HG03159 (cell line): Measurements from ENCODE around the gene FCHO2.
"Not testable (repeated sequence)": the region's sequence is repeated elsewhere in the genome, so short reads cannot be mapped to it uniquely, and the experiment has no call there.

ENCODE experiments used
- ATAC-seq: cut with Tn5 transposase; IDR thresholded peaks from one replicate; pipeline ENCODE4 v1.9.1; 2021; ENCODE audit warnings: mild to moderate bottlenecking, moderate library complexity; ENCODE audit not compliant: unreplicated experiment

The FCHO2 gene

GRCh38 chr5:72955768-72956323 is at the start of gene FCHO2:
Gene FCHO2 (plus strand): TSS chr5:72956041. CDS start chr5:72956097, 56 bp downstream.
- peak; percentile 93 for ATAC-seq

DNA sequence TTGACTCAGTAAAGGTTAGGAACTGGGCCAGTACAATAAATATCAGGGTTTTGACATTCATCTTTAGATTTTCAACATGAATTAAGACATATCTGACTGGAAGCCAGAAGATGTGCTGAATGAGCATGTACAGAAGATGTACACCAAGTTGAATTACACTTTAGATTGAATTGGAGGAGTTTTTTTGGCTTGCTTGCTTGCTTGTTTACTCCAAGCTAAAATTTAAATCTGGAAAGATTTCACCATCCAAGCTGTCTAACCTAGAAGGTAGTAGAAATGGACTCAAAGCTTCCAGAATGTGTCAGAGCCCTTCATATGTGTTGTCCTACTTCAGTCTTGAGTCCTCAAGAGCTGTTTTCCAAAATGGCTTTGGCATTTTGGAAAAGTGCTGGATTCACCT is 49.0 kb upstream of the FCHO2 start:
- ATAC-seq: no peak

DNA sequence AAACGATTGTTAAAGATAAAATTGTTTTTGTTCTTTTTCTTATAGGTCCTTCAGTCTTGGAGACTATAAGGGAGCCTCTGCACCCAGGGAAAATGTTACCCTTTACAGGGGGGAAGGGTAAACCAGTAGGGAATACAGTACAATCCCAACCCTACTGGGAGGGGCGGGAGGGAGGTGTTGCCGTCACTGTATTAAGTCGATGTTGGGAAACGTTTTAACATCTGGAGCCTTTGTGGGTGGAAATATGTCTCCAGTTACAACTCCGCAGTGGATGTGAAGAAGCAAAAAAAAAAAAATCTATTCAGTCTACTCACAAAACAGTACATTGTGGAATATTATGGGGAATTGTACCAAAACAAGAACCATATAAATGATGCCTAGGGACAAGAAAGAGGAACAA is 47.2 kb upstream of the FCHO2 start:
- ATAC-seq: no peak

DNA sequence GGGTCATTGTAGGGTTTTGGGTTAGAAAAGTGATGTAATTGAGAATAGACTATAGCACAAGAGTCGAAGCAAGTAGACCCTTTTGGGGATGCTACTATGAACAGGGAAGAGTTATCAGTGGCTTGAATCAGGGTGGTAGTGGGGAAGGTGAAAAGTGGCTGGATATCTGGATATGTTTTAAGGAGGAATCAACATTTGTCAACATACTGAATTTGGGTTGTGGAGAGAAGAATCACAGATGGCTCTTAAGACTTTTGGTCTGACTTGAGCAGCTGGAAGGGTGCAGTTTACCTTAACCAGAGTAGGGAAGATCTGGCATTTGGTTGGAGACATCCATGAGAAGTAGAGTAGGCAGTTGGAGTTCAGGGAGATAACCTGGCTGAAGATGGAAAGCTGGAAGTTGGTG is 38.5 kb upstream of the FCHO2 start:
- no peak for ATAC-seq

DNA sequence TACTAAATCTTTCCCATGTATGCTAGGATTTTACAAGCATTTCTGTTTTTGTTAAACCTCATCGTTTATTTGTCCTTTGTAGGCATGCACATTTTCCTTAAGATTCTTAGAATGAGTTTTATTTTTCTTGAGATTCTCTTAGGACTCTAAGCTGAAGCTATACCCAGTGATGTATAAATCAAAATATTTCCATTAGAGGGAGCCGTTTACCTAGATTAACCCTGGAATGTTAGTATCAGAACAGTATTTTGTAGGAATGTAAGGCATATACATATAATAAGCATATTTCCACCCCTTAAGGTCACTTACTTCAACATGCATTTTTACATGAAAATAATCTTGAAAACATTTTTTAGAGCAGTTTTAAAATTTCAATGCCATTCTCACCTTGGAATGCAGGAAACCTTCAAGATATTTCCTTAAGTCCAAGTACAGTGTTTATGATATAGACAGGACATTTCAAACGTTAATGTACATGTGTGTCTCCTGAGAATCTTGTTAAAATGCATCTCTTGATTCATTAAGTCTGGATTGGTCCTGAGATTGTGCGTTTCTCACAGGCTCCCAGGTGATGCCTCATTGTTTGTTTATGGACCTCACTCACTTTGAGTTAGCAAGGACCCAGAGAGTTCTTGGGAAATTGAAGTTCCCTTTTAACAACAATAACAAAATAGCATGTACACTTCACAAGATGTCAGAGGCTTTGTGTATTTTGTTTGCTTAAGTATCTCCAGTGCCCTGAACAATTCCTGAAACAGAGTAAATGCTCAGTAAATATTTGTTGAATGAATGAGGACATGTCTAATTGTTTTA is 34.9 kb upstream of the FCHO2 start:
- ATAC-seq: no peak

- no peak for ATAC-seq
Observed at GRCh38 chr5:72921886-72922285, 34.0 kb upstream of the FCHO2 start.

GRCh38 chr5:72922422-72922821 is 33.4 kb upstream of the FCHO2 start:
- ATAC-seq: no peak

GRCh38 chr5:72925336-72926010 is 30.4 kb upstream of the FCHO2 start:
- ATAC-seq: no peak

DNA sequence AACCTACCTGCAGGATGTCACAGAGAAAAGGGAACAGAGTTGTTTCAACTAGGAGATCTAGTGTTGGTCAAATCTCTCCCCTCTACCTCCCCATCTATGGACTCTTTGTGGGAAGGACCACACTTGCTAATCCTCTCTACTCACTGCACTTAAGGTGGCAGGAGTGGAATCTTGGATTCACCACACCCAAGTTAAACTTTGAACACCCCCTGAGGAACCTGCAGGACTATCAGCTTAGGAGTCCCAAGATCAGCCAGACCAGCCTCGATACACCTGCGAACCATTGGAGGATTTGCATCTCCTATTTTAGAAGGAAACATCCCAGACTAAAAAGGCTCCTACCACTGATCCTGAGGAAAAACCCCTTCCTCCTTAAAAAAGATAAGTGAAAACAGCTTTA is 23.2 kb upstream of the FCHO2 start:
- ATAC-seq: not testable (repeated sequence)

DNA sequence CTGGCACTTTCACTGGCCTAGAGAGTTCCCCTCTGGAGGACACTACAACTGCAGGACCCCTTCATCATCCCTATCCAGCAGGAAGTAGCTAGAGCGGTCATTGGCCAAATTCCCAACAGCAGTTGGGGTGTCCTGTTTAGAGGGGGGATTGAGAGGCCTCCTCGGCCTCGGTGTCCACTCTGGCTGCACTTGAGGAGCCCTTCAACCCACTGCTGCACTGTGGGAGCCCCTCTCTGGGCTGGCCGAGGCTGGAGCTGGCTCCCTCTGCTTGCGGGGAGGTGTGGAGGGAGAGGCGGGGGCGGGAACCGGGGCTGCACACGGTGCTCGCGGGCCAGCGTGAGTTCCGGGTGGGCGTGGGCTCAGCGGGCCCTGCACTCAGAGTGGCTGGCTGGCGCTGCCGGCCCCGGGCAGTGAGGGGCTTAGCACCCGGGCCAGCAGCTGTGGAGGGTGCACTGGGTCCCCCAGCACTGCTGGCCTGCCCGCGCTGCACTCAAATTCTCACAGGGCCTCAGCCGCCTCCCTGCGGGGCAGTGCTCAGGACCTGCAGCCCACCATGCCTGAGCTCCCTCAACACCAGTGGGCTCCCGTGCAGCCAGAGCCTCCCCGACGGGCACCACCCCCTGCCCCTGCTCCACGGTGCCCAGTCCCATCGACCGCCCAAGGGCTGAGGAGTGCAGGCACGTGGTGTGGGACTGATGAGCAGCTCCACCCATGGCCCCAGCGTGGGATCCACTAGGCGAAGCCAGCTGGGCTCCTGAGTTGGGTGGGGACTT is 20.7 kb upstream of the FCHO2 start:
- not testable (repeated sequence) for ATAC-seq

- no peak for ATAC-seq
Observed at GRCh38 chr5:72936893-72937292, 18.9 kb upstream of the FCHO2 start.

- no peak for ATAC-seq
Observed at GRCh38 chr5:72937517-72938061, 18.3 kb upstream of the FCHO2 start.

DNA sequence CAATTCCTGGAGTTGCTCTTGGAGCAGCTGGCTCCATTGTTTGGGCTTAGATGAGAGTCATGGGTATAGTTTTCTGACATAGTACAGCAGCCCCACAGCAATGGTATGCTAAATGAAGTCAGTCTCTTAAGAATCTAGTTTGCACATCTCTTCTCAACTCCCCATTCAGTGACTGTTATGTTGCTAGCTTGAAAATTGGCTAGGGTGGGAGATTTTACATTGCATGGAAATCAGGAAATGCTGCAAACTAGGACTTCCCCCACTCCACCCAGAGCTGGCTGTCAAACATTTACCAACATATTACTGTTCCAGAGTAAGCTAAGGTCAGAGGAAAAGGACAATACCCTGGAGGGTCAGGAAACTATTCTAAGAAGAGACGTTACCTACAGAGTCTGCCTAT is 17.6 kb upstream of the FCHO2 start:
- ATAC-seq: no peak

GRCh38 chr5:72940082-72940481 is 15.8 kb upstream of the FCHO2 start:
- no peak for ATAC-seq

- no peak for ATAC-seq
Observed at GRCh38 chr5:72943307-72943706, 12.5 kb upstream of the FCHO2 start.

DNA sequence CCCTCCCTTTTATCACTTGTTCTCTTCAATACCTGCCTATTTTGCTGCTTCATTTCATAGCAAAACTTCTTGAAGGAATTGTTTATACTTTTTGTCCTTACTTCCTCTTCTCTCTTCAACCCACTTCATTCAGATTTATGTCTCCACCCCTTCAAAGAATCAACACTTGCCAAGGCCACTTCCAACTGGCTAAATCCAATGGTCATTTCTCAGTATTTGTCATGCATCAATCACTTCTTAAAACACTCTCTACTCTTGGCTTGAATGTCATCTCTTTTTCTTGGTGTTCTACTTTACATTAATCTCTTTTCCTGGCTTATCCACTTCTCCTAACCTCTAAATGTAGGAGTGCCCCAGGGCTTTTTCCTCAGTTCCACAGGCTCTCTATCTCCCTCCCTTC is 8.3 kb upstream of the FCHO2 start:
- ATAC-seq: no peak

- ATAC-seq: no peak
Observed at GRCh38 chr5:72949481-72949880, 6.4 kb upstream of the FCHO2 start.

GRCh38 chr5:72951671-72952468 is 4.0 kb upstream of the FCHO2 start:
- ATAC-seq: no peak

DNA sequence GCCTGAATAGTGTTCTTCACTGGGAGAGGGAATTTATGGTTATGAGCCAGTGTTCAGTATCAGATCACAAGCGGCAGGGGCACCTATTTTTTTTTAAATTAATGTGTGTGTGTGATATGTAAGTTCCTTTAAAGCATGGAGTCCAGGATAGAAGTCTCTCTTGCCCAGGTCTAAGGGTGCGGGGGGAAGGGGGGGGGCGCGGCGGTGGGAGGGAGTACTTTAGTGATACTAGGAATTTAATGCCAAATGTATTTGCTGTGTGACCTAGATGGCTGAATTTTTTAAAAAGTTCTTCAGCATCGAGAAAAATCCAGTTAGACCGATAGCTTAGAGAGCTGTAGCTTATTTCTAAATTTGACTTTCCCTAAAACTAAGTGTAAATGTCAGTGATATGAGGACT is 1.5 kb upstream of the FCHO2 start:
- no peak for ATAC-seq

GRCh38 chr5:72955143-72955767 is 586 bp upstream of the FCHO2 start:
- ATAC-seq: peak; percentile 43
